Activated T-cell treated with anti-CD3 and anti-CD28 coated beads, Interleukin-2, amount 50 U/mL, for 48 hours (primary cell): ENCODE results near the gene ROBO1.
"Not testable (repeated sequence)": the region's sequence is repeated elsewhere in the genome, so short reads cannot be mapped to it uniquely, and the experiment has no call there.

ENCODE experiments used
- DNase-seq, 2 experiments: peaks; one replicate each; pipeline ENCODE4 v3.0.0-alpha.2; 2020

Gene ROBO1

GRCh38 chr3:78721771-78722543 is 1045.8 kb downstream of the ROBO1 start:
- DNase-seq: no peak

DNA sequence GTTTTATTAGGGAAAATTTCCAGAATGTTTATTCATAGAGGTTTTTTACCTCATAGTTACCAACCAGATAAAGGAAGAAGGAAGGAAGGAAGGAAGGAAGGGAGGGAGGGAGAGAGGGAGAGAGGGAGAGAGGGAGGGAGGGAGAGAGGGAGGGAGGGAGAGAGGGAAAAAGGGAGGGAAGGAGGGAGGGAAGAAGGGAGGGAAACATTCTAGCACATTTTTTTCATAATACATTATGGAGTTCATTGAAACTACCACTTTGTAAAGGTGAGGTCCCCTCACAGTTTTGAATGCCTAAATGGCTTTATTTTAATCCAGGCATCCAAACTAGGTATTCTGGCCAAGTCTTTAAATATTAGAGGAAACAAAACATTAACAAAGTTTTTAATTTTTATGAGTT is 1049.1 kb downstream of the ROBO1 start:
- DNase-seq: no peak

DNA sequence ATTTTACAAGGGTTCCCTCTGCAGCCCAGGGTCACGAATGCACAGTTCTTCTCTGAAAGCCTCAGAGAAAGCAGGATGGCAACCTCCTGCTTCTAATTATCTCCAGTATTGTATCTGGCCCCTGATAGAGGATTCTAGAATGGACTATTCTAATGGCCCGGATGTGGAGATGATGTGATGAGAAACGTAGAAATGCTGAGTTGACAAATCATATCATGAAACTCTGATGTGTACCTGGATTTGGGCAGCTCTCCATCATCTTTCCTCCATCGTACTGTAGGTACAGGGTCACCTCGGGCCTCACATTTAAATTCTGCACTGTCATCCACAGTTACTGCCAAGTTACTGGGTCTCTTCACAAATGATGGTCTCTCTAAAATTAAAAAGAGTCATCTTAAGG is 1050.8 kb downstream of the ROBO1 start:
- DNase-seq: no peak

- DNase-seq: no peak
These were observed 1054.9 kb downstream of the ROBO1 start for GRCh38 chr3:78712941-78713340.

DNA sequence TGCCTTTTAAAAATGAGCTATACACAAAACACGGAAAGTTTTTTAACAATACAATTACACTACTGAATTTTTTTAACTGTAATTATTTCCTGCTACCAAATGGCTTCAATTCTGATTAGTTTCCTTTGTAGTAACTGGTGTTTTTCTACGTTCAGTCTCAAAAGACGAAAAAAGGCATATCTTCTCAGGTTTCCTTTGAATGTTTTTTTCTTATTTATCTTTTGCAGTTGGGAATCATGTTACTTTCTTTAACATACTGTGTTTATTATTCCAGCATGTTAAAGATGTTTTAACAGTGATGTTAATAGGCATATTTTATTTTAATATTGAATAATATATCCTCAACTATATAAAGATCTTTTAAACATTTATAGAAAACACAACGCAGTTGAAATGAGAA is 1055.5 kb downstream of the ROBO1 start:
- DNase-seq: no peak

- DNase-seq: no peak
These were observed 1059.2 kb downstream of the ROBO1 start for GRCh38 chr3:78708565-78709073.

GRCh38 chr3:78707609-78708008 is 1060.2 kb downstream of the ROBO1 start:
- no peak for DNase-seq

DNA sequence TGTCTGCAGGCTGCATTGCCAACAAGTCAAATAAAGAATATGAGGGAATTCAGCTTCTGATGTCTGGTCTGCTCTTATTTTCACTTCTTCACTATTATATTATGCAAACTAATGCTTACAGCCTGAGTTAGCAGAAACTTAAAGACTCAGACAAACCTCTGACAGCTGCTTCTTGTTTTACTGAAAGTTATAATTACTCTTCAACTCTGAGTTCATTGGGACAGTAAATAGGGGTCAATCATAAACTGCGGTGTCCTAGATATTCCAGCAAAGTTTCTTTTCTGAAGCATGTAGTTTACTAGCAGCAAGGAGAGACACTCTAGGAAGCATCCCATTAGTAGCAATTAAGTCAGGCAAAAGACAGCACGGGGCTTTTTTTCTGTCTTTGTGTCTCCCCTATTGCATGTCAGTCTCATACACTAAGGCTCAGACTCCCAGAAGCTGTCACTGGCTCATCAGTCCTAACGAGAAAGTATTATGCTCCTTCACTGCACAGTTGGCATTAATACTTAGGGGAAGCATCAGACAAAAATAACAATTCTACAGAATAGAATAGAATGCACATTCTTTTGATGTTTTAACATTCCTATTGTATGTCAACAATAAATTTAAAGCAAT is 1060.8 kb downstream of the ROBO1 start:
- no peak for DNase-seq

DNA sequence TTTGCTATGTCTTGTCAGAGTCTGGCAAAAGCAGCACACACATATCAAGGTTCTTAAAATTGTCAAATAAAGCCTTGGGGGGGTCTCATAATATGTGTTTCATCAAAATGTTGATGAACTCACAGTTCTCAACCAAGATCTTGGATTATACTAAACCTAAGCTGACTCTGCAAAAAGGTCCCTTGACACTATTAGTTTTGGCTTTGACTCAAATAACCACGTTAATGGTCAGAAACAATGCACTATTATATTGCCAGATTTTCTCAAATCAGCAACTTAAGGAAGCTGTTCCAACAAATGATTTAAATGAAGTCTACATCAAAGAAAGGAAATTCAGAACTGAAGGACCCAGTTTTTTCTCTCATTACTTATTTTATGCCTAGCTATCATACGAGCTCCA is 1063.9 kb downstream of the ROBO1 start:
- no peak for DNase-seq

GRCh38 chr3:78701537-78701936 is 1066.3 kb downstream of the ROBO1 start:
- DNase-seq: no peak

DNA sequence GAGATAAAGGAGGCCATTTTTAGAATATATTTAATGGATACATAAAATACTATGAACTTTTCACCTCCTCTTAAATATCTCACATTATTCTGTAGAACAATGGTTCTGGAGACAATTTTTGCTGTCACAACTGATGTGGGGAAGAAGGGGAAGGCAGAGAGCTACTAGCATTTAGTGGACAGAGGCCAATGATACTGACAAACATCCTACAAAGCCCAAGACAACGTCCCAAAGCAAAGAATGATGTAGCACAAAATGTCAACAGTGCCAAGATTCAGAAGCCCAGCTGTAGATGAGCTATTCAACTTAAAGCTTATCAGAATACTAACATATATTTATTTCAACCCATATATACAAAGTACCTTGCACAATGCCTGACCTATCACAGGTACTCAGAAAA is 1069.4 kb downstream of the ROBO1 start:
- no peak for DNase-seq

DNA sequence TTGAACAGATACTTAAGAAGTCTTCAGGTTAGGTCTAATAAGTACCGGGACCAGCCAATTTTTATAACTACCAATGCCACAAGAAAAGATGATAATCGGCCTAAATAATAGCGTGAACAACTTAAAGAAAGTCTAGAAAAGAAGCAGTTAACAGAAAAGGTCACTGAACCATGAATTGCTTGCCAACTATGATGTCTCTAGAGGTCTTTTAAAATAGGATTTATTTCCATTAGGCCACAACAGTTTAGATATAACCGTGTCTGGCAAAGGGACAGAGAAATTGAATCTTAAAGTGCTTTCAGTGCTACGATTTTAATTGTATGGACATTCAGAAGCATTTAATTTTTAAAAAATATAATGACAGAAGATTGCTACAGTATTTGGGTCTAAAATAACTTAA is 1070.4 kb downstream of the ROBO1 start:
- DNase-seq: no peak

DNA sequence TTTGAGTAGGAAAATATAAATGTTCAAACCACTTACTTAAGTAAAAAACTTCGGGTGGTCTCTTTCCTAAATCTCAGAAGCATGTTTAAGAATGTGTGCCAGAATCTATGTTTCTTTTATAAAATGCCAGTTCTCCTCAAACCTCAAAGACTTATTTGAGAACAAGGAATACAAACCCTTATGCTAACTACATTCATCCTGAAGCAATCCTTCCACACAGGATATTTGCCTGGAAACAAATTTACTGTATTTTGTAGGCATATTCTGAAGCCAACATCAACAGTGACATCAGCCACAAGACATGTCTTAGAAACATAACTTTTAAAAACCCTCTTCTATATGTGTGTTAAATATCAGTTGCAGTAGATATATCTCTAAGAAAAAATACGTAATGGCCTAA is 1077.0 kb downstream of the ROBO1 start:
- DNase-seq: no peak

- DNase-seq: no peak
These were observed 1078.4 kb downstream of the ROBO1 start for GRCh38 chr3:78689378-78689777.

GRCh38 chr3:78687520-78687919 is 1080.3 kb downstream of the ROBO1 start:
- DNase-seq: no peak

- no peak for DNase-seq
These were observed 1084.5 kb downstream of the ROBO1 start for GRCh38 chr3:78683284-78683683.

DNA sequence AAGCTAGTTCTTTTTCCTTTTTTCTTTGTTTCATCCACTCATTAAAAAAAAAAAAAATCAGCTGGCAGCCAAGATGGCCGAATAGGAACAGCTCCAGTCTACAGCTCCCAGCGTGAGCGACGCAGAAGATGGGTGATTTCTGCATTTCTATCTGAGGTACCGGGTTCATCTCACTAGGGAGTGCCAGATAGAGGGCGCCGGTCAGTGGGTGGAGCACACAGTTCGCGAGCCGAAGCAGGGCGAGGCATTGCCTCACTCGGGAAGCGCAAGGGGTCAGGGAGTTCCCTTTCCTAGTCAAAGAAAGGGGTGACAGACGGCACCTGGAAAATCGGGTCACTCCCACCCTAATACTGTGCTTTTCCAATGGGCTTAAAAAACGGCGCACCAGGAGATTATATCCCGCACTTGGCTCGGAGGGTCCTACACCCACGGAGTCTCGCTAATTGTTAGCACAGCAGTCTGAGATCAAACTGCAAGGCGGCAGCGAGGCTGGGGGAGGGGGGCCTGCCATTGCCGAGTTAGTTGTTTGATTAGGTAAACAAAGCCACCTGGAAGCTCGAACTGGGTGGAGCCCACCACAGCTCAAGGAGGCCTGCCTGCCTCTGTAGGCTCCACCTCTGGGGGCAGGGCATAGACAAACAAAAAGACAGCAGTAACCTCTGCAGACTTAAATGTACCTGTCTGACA is 1092.5 kb downstream of the ROBO1 start:
- DNase-seq: not testable (repeated sequence)

DNA sequence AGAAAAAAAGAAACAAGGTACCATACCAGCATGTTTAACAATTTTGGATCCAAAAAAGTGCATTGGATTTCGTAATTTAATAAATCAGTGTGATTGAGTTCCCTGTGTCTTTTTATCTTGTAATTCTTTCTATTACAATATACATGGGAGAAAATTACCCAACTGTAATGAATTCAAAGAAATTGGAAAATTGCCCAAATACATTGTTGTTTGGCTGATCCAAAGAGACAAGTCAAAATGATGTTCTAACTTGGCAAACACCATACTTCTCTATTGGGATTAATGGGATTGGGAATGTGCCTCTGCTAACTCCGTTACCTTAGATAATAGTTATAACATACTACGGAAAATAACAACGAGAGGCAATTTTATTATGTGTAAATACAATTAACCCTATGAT is 1097.1 kb downstream of the ROBO1 start:
- no peak for DNase-seq

DNA sequence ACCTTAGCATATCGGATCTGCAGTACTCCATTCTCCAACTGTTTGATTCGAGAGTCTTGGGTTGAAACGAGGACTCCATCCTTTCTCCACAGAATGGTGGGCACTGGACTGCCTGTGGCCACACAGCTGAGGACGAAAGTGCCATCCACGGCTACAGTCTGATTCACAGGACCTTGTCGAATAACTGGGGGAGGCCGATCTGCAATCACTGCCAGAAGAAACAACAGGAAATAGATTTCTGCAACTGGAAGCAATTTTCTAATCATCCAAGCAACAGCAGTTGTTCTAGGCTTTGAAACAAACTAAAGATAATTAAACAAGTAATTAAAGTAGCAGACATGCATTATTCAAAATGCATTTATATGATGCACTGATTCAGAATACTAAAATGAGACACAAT is 1097.7 kb downstream of the ROBO1 start:
- DNase-seq: no peak

- no peak for DNase-seq
These were observed 1099.5 kb downstream of the ROBO1 start for GRCh38 chr3:78668302-78668701.

GRCh38 chr3:78666470-78666800 is 1101.4 kb downstream of the ROBO1 start:
- no peak for DNase-seq

GRCh38 chr3:78665776-78666469 is 1101.9 kb downstream of the ROBO1 start:
- DNase-seq: no peak

DNA sequence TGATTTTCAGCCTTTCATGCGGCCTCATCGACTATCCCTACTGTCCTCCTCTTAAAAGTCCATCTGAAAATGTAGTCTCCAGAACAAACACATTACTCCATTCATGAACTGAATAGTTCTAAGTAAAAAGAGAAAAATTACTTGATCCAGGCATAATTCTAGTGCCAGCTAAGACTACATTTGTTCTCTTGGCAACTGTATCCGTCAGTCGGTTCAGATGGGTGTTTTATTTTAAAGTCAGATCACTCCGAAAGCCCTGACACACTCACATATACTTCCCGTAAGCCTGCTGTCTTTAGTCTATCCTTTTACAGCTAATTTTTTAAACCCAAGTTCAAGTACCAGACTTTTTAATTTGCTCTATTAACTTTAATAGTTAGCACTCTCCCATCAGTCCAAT is 1102.7 kb downstream of the ROBO1 start:
- DNase-seq: no peak

GRCh38 chr3:78660957-78661356 is 1106.8 kb downstream of the ROBO1 start:
- DNase-seq: no peak
